Right renal pelvis (tissue), 4 donors: ENCODE data around the gene CNRIP1. TPM values are rescaled to one million over a fixed set of nuclear protein-coding genes. Genes with fewer than 3 reads are reported as not detected.
"Not testable (repeated sequence)": the region's sequence is repeated elsewhere in the genome, so short reads cannot be mapped to it uniquely, and the experiment has no call there.

ENCODE experiments used
- DNase-seq, 4 donors: peaks; one replicate each; pipeline ENCODE4 v3.0.0-alpha.2; 2013; ENCODE audit warnings: low read depth in 4 of 4, low spot score in 3 of 4, missing footprints in 1 of 4
- polyA plus RNA-seq, 4 donors: library from polyadenylated mRNA; unstranded; fragments of 120-200 nt; gene quantifications; one replicate each; pipeline ENCODE4 v1.2.1, GENCODE V29; 2013; ENCODE audit not compliant: insufficient read length in 4 of 4

Gene CNRIP1, protein sequence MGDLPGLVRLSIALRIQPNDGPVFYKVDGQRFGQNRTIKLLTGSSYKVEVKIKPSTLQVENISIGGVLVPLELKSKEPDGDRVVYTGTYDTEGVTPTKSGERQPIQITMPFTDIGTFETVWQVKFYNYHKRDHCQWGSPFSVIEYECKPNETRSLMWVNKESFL
- polyA plus RNA-seq = 10 to 100 TPM; 22.4 to 26.9 (median 25.0) TPM

- DNase-seq = peak; percentile 46 to 60 (median 56)
These were observed at the start of gene CNRIP1 for GRCh38 chr2:68319398-68320117. Gene CNRIP1, minus strand, starts transcription at chr2:68319949. Its CDS starts 549 bp downstream, at chr2:68319400.

DNA sequence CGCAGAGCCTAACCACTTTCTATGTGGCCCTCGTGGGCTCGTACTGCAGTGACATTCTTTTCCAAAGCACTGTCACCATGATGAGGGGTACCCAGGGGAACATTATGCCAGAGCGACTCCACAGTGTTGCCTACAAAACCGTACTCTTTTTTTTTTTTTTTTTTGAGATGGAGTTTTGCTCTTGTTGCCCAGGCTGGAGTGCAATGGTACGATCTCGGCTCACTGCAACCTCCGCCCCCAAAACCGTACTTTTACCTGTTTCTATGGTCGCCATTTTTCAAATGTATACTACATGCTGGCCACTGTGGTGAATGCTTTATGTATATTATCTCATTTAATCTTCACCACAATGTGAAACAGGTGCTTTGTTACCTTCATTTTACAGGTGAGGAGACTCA is 49.6 kb upstream of the CNRIP1 start:
- no peak for DNase-seq

DNA sequence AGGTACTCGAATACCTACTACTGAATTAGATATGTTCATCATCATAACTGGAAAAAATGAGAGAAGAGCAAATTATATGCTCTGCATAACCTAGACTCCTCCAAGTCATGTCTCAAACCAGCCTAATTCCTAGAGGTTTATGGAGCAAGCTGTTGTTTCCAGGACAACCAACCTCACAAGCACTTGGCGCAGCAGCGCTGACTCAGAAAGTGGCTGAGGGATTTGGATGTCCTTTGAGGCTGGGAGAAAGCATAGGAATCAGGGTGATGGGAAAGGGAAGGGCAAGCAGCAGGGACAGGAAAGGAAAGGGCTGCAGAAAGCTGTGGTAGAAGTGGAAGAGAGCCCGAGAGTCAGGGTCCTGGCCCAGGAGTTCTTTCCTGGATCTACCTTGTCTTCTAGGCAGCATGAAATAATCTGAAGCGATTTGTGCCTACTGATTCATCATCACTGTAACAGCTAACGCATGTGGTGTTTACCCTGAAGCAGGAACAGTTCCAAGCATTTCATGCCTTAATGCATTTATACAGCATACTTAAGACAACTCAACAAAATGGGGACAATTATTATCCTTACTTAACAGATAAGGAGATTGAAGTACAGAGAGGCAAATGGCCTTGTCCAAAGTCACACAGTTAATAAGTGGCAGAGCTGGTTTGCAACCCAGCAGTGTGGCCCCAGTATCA is 49.0 kb upstream of the CNRIP1 start:
- peak; percentile 11 to 43 (median 16) for DNase-seq

GRCh38 chr2:68367953-68368653 is 48.4 kb upstream of the CNRIP1 start:
- no peak for DNase-seq

GRCh38 chr2:68366083-68366560 is 46.4 kb upstream of the CNRIP1 start:
- DNase-seq = no peak

- no peak for DNase-seq
These were observed 45.3 kb upstream of the CNRIP1 start, which contains the start of gene PLEK for GRCh38 chr2:68365087-68365486. Gene PLEK, plus strand, starts transcription at chr2:68365282. Its CDS starts 70 bp downstream, at chr2:68365352.

DNA sequence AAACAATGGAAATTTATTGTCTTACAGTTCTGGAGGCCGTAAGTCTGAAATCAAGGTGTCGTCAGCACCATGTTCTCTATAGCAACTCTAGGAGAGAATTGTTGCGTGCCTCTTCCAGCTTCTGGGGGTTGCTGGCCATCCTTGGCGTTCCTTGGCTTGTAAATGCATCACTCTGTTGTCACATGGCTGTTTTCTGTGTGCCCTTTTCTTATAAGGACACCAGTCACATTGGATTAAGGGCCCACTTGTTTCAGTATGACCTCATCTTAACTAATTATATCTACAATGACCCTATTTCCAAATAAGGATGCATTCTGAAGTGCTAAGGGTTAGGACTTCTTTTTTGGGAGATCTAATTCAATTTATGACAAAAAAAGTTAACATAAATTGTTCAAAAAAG is 44.0 kb upstream of the CNRIP1 start:
- DNase-seq = no peak

- DNase-seq = no peak
These were observed 43.0 kb upstream of the CNRIP1 start for GRCh38 chr2:68362749-68363148.

DNA sequence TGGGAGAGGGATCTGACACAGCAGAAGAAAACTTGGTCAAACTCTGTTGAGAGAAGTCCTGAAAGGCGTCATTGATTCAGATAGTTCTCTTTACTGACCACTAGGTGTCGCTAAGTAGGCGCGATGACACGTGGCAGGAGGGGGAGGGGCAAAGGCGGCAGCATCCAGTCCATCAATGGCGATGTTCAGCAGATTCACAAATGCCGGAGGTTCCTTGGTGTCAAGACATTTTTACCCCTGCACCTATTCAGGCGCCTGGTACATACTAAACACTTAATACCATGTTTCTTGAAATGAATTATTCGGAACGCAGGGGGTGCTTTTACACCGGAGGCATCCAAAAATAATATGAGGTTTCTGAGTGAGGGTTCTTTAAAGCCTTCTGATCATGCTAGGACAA is 42.3 kb upstream of the CNRIP1 start:
- DNase-seq = peak; percentile 12 to 39 (median 20)

DNA sequence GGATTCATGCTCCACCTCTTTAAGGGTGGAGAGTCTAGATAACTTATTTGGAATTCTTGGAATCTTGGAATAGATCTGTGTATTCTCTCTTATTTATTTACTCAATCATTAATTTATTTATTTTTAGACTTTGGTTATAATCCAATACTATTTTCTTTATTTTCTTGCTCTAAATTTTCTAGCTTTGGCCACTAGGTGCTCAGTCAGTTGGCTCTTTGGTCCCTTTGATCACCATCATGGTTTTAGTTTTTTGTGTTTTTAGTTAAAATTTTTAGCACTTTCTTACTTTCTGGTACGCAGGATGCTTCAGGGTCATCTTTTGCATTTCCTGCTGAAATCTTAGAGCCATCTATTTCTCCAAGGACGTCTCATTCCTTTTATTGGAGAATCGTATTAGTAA is 40.1 kb upstream of the CNRIP1 start:
- DNase-seq = no peak

GRCh38 chr2:68357605-68358337 is 38.0 kb upstream of the CNRIP1 start:
- DNase-seq = no peak

GRCh38 chr2:68356599-68357239 is 37.0 kb upstream of the CNRIP1 start:
- DNase-seq = no peak

GRCh38 chr2:68352651-68353391 is 33.1 kb upstream of the CNRIP1 start:
- no peak for DNase-seq

DNA sequence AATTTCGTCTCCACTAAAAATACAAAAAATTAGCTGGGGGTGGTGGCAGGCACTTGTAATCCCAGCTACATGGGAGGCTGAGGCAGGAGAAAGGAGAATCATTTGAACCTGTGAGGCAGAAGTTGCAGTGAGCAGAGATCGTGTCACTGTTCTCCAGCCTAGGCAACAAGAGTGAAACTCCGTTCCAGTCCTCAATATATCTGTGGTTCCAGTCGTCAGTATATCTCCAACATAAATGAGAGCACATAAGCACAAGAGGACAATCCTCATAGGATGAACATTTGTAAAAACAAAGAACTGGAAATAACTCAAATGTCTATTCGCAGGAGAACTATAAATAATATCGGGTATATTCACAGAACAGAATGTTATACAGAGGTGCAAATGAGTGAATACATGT is 32.2 kb upstream of the CNRIP1 start:
- no peak for DNase-seq

DNA sequence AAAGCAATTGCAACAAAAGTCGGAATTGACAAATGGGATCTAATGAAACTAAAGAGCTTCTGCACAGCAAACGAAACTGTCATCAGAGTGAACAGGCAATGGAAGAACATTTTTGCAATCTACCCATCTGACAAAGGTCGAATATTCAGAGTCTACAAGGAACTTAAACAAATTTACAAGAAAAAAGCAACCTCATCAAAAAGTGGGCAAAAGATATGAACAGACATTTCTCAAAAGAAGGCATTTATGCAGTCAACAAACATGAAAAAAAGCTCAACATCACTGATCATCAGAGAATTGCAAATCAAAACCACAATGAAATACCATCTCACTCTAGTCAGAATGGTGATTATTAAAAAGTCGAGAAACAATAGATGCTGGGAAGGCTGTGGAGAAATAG is 29.3 kb upstream of the CNRIP1 start:
- not testable (repeated sequence) for DNase-seq

GRCh38 chr2:68345129-68345875 is 25.6 kb upstream of the CNRIP1 start:
- no peak for DNase-seq

DNA sequence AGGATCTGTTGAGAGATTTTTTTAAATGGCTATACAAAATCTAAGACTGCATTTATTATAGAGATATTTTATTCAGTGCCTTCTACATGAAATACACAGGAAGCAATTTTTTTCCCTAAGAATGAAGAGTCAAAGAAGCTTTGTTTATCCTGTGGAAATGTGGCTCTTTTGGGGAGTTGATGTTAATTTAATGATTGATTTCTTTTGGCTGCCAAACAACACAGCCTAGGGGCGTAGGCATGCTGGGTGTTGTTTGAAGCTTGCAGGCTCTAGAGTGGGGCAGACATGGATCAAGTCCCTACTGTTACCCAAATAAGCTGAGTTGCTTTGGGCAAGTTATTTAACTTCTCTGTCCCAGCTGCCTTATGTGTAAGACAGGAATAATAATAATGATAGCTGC is 24.3 kb upstream of the CNRIP1 start:
- DNase-seq = no peak

DNA sequence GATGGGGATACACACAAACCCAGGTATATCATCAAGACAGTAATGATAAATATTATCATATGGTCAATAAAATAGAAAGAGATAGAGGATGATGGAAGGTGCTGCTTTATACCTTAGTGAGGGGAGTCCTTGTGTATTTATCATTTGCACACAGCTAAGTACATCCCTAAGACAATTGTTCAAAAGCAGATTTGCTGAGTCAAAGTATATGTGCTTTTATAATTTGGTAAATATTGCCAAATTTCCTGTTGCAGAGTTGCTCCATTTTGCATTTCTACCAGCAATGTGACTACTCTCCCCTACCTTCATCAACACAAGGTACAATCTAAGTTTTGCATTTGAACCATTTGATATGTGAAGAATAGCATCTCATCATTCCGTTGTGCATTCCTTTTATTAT is 22.7 kb upstream of the CNRIP1 start:
- DNase-seq = no peak
